CD4-positive, alpha-beta T cell treated with Interferon alpha-2 for 1 hour (primary cell): Measurements from ENCODE around the gene KIF6.

ENCODE experiments used
- DNase-seq, 2 donors: peaks; one replicate each; pipeline ENCODE4 v3.0.0-alpha.2; 2020 to 2022

The KIF6 gene

DNA sequence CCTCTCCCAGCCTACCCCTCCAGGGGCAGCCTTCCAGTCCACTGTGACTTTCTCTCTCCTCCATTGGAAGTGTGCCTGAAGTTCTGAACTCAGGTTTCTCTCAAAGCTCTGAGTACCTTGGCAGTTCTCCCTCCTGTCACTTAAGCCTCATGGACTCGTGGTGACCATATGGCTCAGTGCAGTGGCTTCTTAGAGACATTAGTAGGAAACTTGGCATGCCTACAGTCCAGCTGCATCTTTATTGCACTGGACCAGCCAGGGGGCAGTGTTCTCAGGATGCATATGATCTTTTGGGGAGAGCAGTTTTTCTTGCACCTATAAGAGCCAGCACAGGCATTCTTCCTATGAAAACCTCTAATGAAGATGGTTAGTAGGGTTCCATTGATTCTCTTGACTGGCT, 355.2 kb downstream of the KIF6 start:
- DNase-seq = no peak

- no peak for DNase-seq
Measured at GRCh38 chr6:39367700-39368099, 357.5 kb downstream of the KIF6 start.

- DNase-seq = no peak
Measured at GRCh38 chr6:39366931-39367618, 358.1 kb downstream of the KIF6 start.

- no peak for DNase-seq
Measured at GRCh38 chr6:39365281-39366074, 359.7 kb downstream of the KIF6 start.

DNA sequence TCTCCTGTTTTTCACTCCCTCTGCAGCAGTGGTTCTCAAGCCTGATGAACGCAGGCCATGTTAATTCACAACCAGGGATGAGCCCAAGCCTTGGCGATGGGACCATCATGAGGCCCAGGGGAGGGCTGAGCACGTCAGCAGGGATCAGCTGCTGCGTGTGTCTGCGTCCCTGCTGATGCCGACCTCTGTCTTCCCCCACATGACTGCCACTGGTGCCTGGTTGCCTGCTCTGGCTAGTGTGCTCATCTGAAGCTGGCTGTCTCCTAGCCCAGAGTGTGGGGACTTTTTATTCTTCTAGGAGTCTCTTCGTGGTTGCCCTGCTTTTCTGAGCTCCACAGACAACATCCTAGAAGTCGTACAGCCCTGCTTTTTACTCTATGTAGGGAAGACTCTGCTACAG, 361.9 kb downstream of the KIF6 start:
- DNase-seq = no peak

GRCh38 chr6:39362487-39362865, 362.7 kb downstream of the KIF6 start:
- DNase-seq = no peak

GRCh38 chr6:39361657-39362486, 363.3 kb downstream of the KIF6 start:
- DNase-seq = peak; percentile 20 to 36

GRCh38 chr6:39360378-39360777, 364.8 kb downstream of the KIF6 start:
- DNase-seq = no peak

- DNase-seq = no peak
Measured at GRCh38 chr6:39357998-39358686, 367.1 kb downstream of the KIF6 start.

DNA sequence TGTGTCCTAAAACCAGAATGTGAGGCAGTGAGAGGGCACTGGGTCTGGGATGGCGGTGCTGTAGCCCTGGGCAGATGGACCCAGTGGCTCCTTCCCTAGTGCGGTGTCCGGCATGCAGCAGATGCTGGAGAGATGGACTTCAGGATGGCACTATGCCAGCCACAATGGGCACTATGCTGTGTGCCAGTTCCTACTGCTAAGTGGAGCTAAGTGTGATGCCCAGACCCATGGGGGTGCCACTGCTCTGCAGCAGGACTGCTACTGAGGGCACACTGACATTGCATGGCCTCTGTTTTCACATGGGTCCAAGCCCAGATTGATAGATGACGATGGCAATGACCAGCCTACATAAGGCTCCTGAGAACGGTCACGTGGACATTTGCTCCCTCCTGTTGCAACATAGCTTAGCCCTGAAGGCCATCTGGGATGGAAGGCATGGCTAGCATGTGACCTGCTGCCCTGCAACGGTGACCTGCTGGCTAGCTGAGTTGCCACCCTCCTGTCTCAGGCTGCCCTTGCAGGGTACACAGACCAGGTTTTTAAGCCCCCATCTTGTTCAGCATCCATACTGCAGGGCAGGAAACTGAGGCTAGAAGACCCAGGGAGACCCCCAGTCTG, 371.4 kb downstream of the KIF6 start:
- no peak for DNase-seq

GRCh38 chr6:39350723-39351505, 374.3 kb downstream of the KIF6 start:
- DNase-seq = no peak

DNA sequence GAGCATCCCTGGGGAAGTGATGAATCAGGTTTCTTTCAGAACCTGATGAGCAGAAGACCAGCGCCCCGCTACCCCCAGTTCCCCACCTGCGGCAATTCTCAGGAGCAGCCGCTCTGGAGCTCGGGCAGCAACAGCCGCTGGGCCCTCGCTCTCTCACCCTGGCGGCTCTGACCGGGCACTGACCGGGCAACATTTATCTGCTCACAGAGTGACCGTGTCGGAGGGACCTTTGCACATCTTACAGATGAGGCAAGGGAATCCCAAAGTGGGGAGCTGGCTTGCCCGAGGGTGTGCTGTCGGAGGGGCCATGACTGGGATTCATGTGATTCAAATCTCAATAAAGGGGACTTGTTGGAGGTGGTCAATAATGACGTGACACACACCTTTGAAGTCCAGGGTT, 376.5 kb downstream of the KIF6 start:
- DNase-seq = no peak

GRCh38 chr6:39347906-39348585, 377.2 kb downstream of the KIF6 start:
- peak; percentile 15 to 49 for DNase-seq

GRCh38 chr6:39347206-39347605, 378.0 kb downstream of the KIF6 start:
- DNase-seq = no peak

DNA sequence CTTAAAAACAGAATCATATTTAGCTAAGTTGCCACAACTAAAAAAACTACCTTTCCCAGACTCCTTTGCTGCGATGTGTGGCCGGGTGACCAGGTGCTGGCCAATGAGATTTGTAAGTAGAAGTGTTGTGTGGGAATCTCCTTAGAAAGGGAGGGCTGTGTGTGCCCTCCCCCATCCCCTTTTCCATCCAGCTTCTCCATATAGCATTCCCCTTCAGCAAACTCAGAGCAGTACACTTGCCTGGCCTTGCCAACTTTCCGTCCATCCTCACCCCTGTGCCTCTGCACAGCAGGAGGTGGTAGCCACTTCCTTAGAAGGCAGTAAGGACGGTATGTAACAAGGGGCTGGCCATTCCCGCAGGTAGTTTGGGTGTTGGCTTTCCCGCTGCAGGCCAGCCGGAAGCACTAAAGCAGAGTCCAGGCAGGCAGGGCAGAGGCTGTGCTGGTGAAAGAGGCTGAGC, 380.4 kb downstream of the KIF6 start:
- no peak for DNase-seq

DNA sequence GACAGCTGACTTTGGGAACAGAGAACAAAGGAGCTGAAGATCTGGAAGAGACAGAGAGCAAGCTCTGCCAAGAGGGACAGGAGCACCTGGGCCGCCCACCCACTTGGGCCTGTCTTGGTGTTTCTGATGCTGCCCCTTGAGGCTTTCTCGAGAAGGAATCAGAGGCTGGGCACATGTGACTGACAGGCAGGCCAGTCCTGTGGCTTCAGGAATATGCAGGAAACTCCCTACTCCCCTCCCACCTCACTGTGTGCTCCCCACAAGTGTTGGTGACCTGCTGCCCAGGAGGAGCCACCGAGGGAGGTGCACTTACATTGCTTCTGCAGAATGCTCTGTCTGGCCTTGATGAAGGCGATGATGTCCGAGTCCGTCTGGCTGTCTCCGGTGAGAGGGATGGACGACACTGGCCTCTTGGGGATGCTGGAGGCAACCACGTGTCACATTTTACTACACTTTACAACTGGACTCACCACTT, 381.8 kb downstream of the KIF6 start:
- DNase-seq = no peak

- peak in 1 of 2 donors; percentile 5 for DNase-seq
Measured at GRCh38 chr6:39342692-39343395, 382.4 kb downstream of the KIF6 start.

DNA sequence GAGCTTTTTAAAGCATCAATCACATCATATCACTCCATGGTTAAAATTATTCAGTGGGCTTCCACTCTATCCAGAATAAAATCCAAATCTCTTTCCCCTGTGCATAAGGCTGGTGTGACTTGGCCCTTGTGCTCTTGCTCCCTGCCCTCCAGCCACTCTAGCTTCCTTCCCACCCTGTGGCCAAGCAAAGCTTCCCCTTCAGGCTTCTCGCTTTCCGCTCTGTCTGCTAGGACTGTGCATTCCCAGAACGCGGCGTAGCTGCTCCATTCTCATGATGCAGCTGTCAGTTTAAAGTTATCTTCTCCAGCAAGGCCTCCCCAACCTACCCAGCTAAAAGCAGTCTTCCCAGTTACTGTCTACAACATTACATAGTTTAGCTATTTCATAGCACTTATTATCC, 383.3 kb downstream of the KIF6 start:
- no peak for DNase-seq

GRCh38 chr6:39341352-39341751, 383.9 kb downstream of the KIF6 start:
- no peak for DNase-seq
